Mesenchymal stem cell (in vitro differentiated cells and primary cell): ENCODE results near the gene APBB3.

Experiments
- DNase-seq: peaks from one replicate; pipeline ENCODE4 v3.0.0-alpha.2; 2013
- H2AFZ ChIP-seq: one replicate; pipeline ENCODE4 v1.6.1; 2013; ENCODE audit warnings: low read depth, mild to moderate bottlenecking, control low read depth, inconsistent platforms, low read length, moderate library complexity
- H2AK5ac ChIP-seq: 2 replicates; pipeline ENCODE4 v1.6.1; 2013; ENCODE audit warnings: low read length, moderate library complexity, mild to moderate bottlenecking, inconsistent platforms; ENCODE audit not compliant: severe bottlenecking
- H2BK120ac ChIP-seq: one replicate; pipeline ENCODE4 v1.6.1; 2013; ENCODE audit warnings: low read depth, mild to moderate bottlenecking, inconsistent platforms, low read length, moderate library complexity
- H2BK12ac ChIP-seq, 2 experiments: one replicate each; pipeline ENCODE4 v1.6.1; 2013; ENCODE audit warnings: inconsistent platforms in 2 of 2, low read length in 2 of 2, mild to moderate bottlenecking in 2 of 2, moderate library complexity in 2 of 2, control low read depth in 1 of 2
- H2BK15ac ChIP-seq: one replicate; pipeline ENCODE4 v1.6.1; 2013; ENCODE audit warnings: mild to moderate bottlenecking, low read depth, inconsistent platforms; ENCODE audit not compliant: poor library complexity, severe bottlenecking
- H2BK5ac ChIP-seq: 2 replicates; pipeline ENCODE4 v1.6.1; 2013; ENCODE audit warnings: low read depth, mild to moderate bottlenecking, low read length, control low read depth, inconsistent platforms; ENCODE audit not compliant: poor library complexity, severe bottlenecking
- H3K14ac ChIP-seq, 2 experiments: one replicate each; pipeline ENCODE4 v1.6.1; 2013; ENCODE audit warnings: inconsistent platforms in 2 of 2, low read length in 2 of 2, control low read depth in 1 of 2, mild to moderate bottlenecking in 1 of 2, moderate library complexity in 1 of 2
- H3K18ac ChIP-seq, 2 experiments: one replicate each; pipeline ENCODE4 v1.6.1; 2013; ENCODE audit warnings: inconsistent platforms in 2 of 2, low read length in 2 of 2, control low read depth in 1 of 2, low read depth in 1 of 2, mild to moderate bottlenecking in 1 of 2
- H3K23ac ChIP-seq, 2 experiments: one replicate each; pipeline ENCODE4 v1.6.1; 2013; ENCODE audit warnings: inconsistent platforms in 2 of 2, low read length in 2 of 2, mild to moderate bottlenecking in 2 of 2, moderate library complexity in 2 of 2, control low read depth in 1 of 2
- H3K27ac ChIP-seq: 2 replicates; pipeline ENCODE4 v1.5.1; 2013; ENCODE audit warnings: mild to moderate bottlenecking, moderate library complexity, low read length, control low read depth, inconsistent platforms; ENCODE audit not compliant: poor library complexity, severe bottlenecking
- H3K27me3 ChIP-seq, 2 experiments: 2 replicates each; pipeline versions ENCODE4 v1.6.1 to v1.7.0; 2013; ENCODE audit warnings: low read length in 2 of 2, mild to moderate bottlenecking in 2 of 2, moderate library complexity in 2 of 2, control low read depth in 1 of 2, inconsistent platforms in 1 of 2; ENCODE audit not compliant: control insufficient read depth in 1 of 2, insufficient read depth in 1 of 2
- H3K36me3 ChIP-seq, 2 experiments: 2 replicates each; pipeline versions ENCODE4 v1.6.1 to v1.7.0; 2013; ENCODE audit warnings: low read length in 2 of 2, control low read depth in 1 of 2, inconsistent platforms in 1 of 2, low read depth in 1 of 2, mild to moderate bottlenecking in 1 of 2; ENCODE audit not compliant: insufficient read depth in 2 of 2, control insufficient read depth in 1 of 2
- H3K4ac ChIP-seq, 2 experiments: one replicate each; pipeline ENCODE4 v1.6.1; 2013; ENCODE audit warnings: inconsistent platforms in 2 of 2, low read length in 2 of 2, mild to moderate bottlenecking in 2 of 2, moderate library complexity in 2 of 2, control low read depth in 1 of 2, low read depth in 1 of 2
- H3K4me1 ChIP-seq: 2 replicates; pipeline ENCODE4 v1.6.1; 2013; ENCODE audit warnings: low read depth, low read length, control low read depth; ENCODE audit not compliant: control insufficient read depth, insufficient read depth
- H3K4me2 ChIP-seq: 2 replicates; pipeline ENCODE4 v1.6.1; 2013; ENCODE audit warnings: low read length, mild to moderate bottlenecking, inconsistent platforms; ENCODE audit not compliant: poor library complexity, severe bottlenecking
- H3K4me3 ChIP-seq, 2 experiments: 2 replicates each; pipeline versions ENCODE4 v1.5.1 to v1.7.0; 2013; ENCODE audit warnings: low read length in 2 of 2, mild to moderate bottlenecking in 2 of 2, control low read depth in 1 of 2, low read depth in 1 of 2; ENCODE audit not compliant: insufficient read depth in 1 of 2
- H3K79me1 ChIP-seq: replicated peaks from 2 replicates; pipeline ENCODE4 v1.6.1; 2013; ENCODE audit warnings: mild to moderate bottlenecking, control low read depth, low read length, inconsistent platforms; ENCODE audit not compliant: poor library complexity, severe bottlenecking
- H3K9ac ChIP-seq: 2 replicates; pipeline ENCODE4 v1.7.0; 2013; ENCODE audit warnings: mild to moderate bottlenecking, low read length, moderate library complexity
- H3K9me3 ChIP-seq: 2 replicates; pipeline ENCODE4 v1.7.0; 2013; ENCODE audit warnings: mild to moderate bottlenecking, low read length; ENCODE audit not compliant: control insufficient read depth
- H4K8ac ChIP-seq: one replicate; pipeline ENCODE4 v1.6.1; 2013; ENCODE audit warnings: inconsistent platforms, mild to moderate bottlenecking, low read length, moderate library complexity
- H4K91ac ChIP-seq: one replicate; pipeline ENCODE4 v1.6.1; 2013; ENCODE audit warnings: mild to moderate bottlenecking, low read length, inconsistent platforms
- WGBS: methylation state at CpG from one replicate; pipeline ENCODE4 v1.1.7; 2013; ENCODE audit warnings: mixed read lengths; 5-methylcytosine and 5-hydroxymethylcytosine counted together

APBB3 gene

DNA sequence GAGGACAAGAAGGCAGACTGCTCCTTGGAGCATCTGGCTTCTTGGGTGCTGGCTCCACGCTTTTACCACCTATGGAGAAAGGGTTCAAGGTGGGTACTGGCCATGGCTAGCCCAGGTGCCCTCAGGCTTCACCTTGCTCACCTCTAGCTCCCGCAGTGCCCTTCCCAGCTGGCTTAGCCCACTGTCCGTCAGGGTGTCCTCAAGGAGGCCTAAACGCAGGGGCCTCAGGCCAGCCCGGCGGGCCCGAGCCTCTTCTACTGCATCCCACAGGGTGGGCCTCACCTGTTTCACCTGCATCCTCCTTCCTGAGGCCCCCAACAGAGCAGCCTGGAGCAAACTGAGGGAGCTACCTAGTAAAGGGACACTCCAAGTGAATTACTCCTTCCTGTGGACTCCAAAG, 9.3 kb upstream of the APBB3 start:
- Histone ChIP-seq H2BK15ac (no peak overlapping the region), H3K27me3 (no peaks in the 10 kb centered on the region), H2BK5ac (no peak overlapping the region), H3K4me3 (no peak overlapping the region), H3K9me3 (no peaks in the 10 kb centered on the region), H3K23ac (no peak overlapping the region), H2AFZ (no peak overlapping the region), H4K91ac (no peak overlapping the region), H2BK120ac (no peak overlapping the region), H3K4me2 (no peak overlapping the region), H2AK5ac (peak overlapping the region; percentile 37), H3K18ac (peak overlapping the region in 1 of 2 experiments; percentile 3), H3K27ac (peak overlapping the region; percentile 13), H3K4ac (no peak overlapping the region), H3K79me1 (peaks cover 4% of the 10 kb centered on the region), H4K8ac (no peak overlapping the region), H3K36me3 (peaks cover 10 to 15% of the 10 kb centered on the region in 2 experiments), H3K14ac (no peak overlapping the region), H3K9ac (no peak overlapping the region), H2BK12ac (no peak overlapping the region), H3K4me1 (peaks cover 2% of the 10 kb centered on the region)
- DNase-seq = no peak
- WGBS = 79% methylated on average over 7 of the region's 7 CpGs

DNA sequence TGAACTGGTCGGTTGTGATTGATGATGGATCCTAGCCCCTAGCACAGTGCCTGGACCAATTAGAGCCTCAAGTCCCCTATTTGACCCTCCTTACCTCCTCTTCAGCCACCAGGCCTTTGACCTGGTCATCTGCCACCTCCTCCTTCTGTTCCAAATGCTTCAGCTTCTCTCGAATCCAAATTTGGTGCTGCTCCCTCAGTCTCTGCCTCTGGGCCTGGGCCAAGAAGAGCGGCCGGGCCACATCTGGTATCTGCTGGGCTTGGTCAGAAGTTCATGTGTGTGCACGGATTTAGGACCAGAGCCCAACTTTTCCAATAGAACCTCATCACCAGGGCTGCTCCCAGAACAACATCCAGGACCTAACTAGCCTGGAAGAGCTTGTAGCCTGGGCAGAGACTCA, 6.7 kb upstream of the APBB3 start:
- no peaks in the 10 kb centered on the region for H3K9me3 ChIP-seq
- peaks cover 34 to 40% of the 10 kb centered on the region in 2 experiments for H3K36me3 ChIP-seq
- H3K4me1 ChIP-seq = peaks cover 17% of the 10 kb centered on the region
- no peak overlapping the region for H4K8ac ChIP-seq
- H3K14ac ChIP-seq = no peak overlapping the region
- H3K79me1 ChIP-seq = peaks cover 28% of the 10 kb centered on the region
- WGBS = 96% methylated on average over 4 of the region's 5 CpGs
- H3K4me3 ChIP-seq = no peak overlapping the region
- H3K9ac ChIP-seq = no peak overlapping the region
- no peak overlapping the region for H3K18ac ChIP-seq
- no peak overlapping the region for H3K4me2 ChIP-seq
- H4K91ac ChIP-seq = no peak overlapping the region
- H2BK15ac ChIP-seq = no peak overlapping the region
- no peak overlapping the region for H3K27ac ChIP-seq
- H2BK12ac ChIP-seq = no peak overlapping the region
- no peak overlapping the region for H2AK5ac ChIP-seq
- no peak overlapping the region for H3K4ac ChIP-seq
- DNase-seq = no peak
- H2AFZ ChIP-seq = no peak overlapping the region
- no peaks in the 10 kb centered on the region for H3K27me3 ChIP-seq
- H2BK5ac ChIP-seq = no peak overlapping the region
- H3K23ac ChIP-seq = no peak overlapping the region
- H2BK120ac ChIP-seq = no peak overlapping the region

- 100% methylated on average over 1 of the region's 1 CpG for WGBS
- H2AK5ac ChIP-seq = no peak overlapping the region
- H2BK12ac ChIP-seq = no peak overlapping the region
- H3K4me2 ChIP-seq = no peak overlapping the region
- no peak overlapping the region for H3K23ac ChIP-seq
- H3K4me1 ChIP-seq = peaks cover 20% of the 10 kb centered on the region
- H3K36me3 ChIP-seq = peaks cover 34 to 42% of the 10 kb centered on the region in 2 experiments
- peaks cover 33% of the 10 kb centered on the region for H3K79me1 ChIP-seq
- no peak overlapping the region for H3K27ac ChIP-seq
- no peak overlapping the region for H3K4ac ChIP-seq
- no peak for DNase-seq
- no peak overlapping the region for H2BK120ac ChIP-seq
- H2BK5ac ChIP-seq = no peak overlapping the region
- no peak overlapping the region for H2AFZ ChIP-seq
- H4K8ac ChIP-seq = no peak overlapping the region
- no peaks in the 10 kb centered on the region for H3K9me3 ChIP-seq
- H4K91ac ChIP-seq = no peak overlapping the region
- no peaks in the 10 kb centered on the region for H3K27me3 ChIP-seq
- no peak overlapping the region for H3K18ac ChIP-seq
- no peak overlapping the region for H2BK15ac ChIP-seq
- no peak overlapping the region for H3K14ac ChIP-seq
- no peak overlapping the region for H3K9ac ChIP-seq
- H3K4me3 ChIP-seq = no peak overlapping the region
Measured at GRCh38 chr5:140570488-140570887, 6.1 kb upstream of the APBB3 start.

- no peak overlapping the region for H3K4me3 ChIP-seq
- no peak overlapping the region for H2BK15ac ChIP-seq
- no peak overlapping the region for H2AK5ac ChIP-seq
- H3K27ac ChIP-seq = no peak overlapping the region
- peaks cover 33% of the 10 kb centered on the region for H3K79me1 ChIP-seq
- over 99% methylated on average over 4 of the region's 4 CpGs for WGBS
- H3K4me1 ChIP-seq = peaks cover 20% of the 10 kb centered on the region
- no peak overlapping the region for H3K9ac ChIP-seq
- H2BK5ac ChIP-seq = no peak overlapping the region
- H3K27me3 ChIP-seq = no peaks in the 10 kb centered on the region
- no peak overlapping the region for H2AFZ ChIP-seq
- DNase-seq = no peak
- H3K18ac ChIP-seq = no peak overlapping the region
- H2BK12ac ChIP-seq = no peak overlapping the region
- H4K91ac ChIP-seq = no peak overlapping the region
- H3K9me3 ChIP-seq = no peaks in the 10 kb centered on the region
- peaks cover 34 to 42% of the 10 kb centered on the region in 2 experiments for H3K36me3 ChIP-seq
- H3K4me2 ChIP-seq = no peak overlapping the region
- H4K8ac ChIP-seq = no peak overlapping the region
- H2BK120ac ChIP-seq = no peak overlapping the region
- H3K23ac ChIP-seq = peak overlapping the region in 1 of 2 experiments; percentile 42
- no peak overlapping the region for H3K4ac ChIP-seq
- H3K14ac ChIP-seq = no peak overlapping the region
Measured at GRCh38 chr5:140570058-140570457, 5.7 kb upstream of the APBB3 start.
